HUES6 (cell line): ENCODE data around the gene CFL1.

Experiments
- H3K27ac ChIP-seq: 2 replicates; pipeline ENCODE4 v1.7.0; 2013; ENCODE audit warnings: low read depth, mild to moderate bottlenecking, low read length, inconsistent platforms
- H3K27me3 ChIP-seq: 2 replicates; pipeline ENCODE4 v1.6.1; 2013; ENCODE audit warnings: low read length; ENCODE audit not compliant: control insufficient read depth, insufficient read depth
- H3K36me3 ChIP-seq: 2 replicates; pipeline ENCODE4 v1.6.1; 2013; ENCODE audit warnings: low read length; ENCODE audit not compliant: control insufficient read depth, insufficient read depth
- H3K4me1 ChIP-seq: 2 replicates; pipeline ENCODE4 v1.6.1; 2013; ENCODE audit warnings: low read length; ENCODE audit not compliant: control insufficient read depth, insufficient read depth
- H3K4me3 ChIP-seq: 2 replicates; pipeline ENCODE4 v1.5.1; 2013; ENCODE audit warnings: low read depth, low read length
- H3K9ac ChIP-seq: one replicate; pipeline ENCODE4 v1.6.1; 2013; ENCODE audit warnings: mild to moderate bottlenecking, low read length
- H3K9me3 ChIP-seq: 2 replicates; pipeline ENCODE4 v1.6.1; 2013; ENCODE audit warnings: low read depth, low read length; ENCODE audit not compliant: control insufficient read depth, insufficient read depth

Gene CFL1

DNA sequence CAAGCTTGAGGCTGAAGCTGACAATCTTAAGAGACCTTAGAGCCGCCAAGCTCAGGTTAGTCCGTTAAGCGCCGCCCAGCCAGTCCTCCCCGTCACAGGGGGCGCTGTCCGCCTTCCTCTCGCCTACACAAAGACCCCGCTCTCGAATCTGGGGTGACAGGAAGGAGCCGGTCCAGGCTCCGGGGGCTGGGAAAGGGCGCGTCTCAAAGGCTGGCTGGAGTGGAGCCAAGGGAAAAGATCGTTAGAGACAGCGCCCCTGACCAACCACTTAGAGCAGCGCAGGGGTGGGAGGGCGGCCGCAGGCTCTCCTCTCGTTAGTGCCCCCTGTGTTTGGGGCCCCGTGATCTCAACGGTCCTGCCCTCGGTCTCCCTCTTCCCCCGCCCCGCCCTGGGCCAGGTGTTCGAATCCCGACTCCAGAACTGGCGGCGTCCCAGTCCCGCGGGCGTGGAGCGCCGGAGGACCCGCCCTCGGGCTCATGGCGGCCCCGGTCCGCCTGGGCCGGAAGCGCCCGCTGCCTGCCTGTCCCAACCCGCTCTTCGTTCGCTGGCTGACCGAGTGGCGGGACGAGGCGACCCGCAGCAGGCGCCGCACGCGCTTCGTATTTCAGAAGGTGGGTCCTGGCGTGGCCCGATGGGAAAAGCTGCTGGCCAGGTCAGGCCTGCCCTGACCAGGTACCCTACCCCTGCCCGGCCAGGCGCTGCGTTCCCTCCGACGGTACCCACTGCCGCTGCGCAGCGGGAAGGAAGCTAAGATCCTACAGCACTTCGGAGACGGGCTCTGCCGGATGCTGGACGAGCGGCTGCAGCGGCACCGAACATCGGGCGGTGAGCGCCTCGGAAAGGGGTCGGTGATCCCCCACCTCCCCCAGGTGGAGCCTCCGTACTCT lies 2.5 kb upstream of the CFL1 start, which contains the start of gene MUS81:
Gene MUS81, plus strand, starts transcription at position 156 of the 887 bp plus-strand sequence. Its CDS starts 321 bp downstream, at position 477.
- H3K9ac ChIP-seq = peak within 1 kb of the TSS; percentile 98
- peaks cover 14% of the 10 kb centered on the region for H3K4me1 ChIP-seq
- peak within 1 kb of the TSS; percentile 92 for H3K27ac ChIP-seq
- peak within 1 kb of the TSS; percentile 92 for H3K4me3 ChIP-seq
- H3K9me3 ChIP-seq = no peaks in the 10 kb centered on the region
- no peaks in the 10 kb centered on the region for H3K27me3 ChIP-seq
- peaks cover 52% of the 10 kb centered on the region for H3K36me3 ChIP-seq

DNA sequence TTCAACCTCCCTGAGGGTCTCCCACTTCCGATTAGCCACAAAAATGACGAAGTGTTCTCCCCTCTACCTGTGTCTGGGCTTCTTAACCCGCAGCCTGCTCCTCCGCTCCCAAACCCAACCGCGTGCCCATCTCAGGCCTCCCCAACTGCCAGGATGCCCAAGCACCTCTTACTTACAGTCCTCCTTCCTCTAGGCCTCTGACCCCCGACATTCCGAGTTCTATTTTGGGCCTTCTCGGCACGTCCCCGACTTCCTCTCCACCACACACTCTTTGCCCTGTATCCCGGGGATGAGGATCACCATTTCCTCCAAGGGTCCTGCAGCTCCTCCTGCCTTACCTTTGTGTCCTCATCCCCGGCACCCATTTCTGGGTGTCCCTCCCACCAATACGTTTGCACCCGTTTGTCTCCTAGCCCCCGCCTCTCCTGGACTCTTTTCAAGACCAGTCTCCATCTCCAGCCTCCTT lies 1.9 kb upstream of the CFL1 start:
- H3K27ac ChIP-seq = peak overlapping the region; percentile 92
- peaks cover 14% of the 10 kb centered on the region for H3K4me1 ChIP-seq
- H3K36me3 ChIP-seq = peaks cover 52% of the 10 kb centered on the region
- H3K9ac ChIP-seq = peak overlapping the region; percentile 98
- H3K4me3 ChIP-seq = peak overlapping the region; percentile 92
- no peaks in the 10 kb centered on the region for H3K9me3 ChIP-seq
- H3K27me3 ChIP-seq = no peaks in the 10 kb centered on the region

DNA sequence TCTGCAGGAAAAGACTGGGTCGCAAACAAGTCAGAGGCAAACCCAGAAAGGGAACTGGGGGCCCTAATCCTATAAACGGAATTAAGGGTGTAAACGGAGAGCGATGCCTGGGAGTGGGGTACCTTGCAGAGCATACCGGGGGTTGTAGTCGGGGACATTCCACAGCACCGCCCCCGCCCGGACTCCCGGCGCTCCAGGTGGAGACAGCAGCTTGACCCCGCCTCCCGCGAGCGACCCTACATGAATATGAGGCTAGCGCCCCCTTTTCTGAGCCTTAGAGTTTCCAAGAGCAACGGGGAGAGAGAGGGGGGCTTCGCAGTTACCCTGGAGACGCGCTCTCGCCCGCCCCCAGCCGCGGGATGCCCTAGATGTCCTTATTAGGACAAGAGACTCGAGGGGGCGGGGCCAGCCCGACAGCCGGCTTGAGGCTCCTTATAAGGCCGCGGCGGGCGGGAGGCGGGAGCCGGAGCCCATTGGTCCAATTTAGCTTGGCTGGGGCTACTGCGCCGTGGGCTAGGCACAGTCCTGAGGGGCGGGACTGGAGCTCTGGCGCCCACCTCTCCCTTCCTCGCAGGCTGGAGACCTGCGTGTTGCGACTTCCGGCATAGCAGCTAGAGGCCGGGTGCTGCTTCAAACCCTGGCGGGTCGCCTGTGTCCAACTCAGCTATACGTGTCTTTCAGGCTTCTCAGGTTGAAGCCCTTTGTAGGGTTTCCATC lies 1.3 kb upstream of the CFL1 start:
- H3K9me3 ChIP-seq = no peaks in the 10 kb centered on the region
- peaks cover 14% of the 10 kb centered on the region for H3K4me1 ChIP-seq
- peaks cover 52% of the 10 kb centered on the region for H3K36me3 ChIP-seq
- H3K27ac ChIP-seq = peak overlapping the region; percentile 92
- no peaks in the 10 kb centered on the region for H3K27me3 ChIP-seq
- H3K4me3 ChIP-seq = peak overlapping the region; percentile 92
- peak overlapping the region; percentile 98 for H3K9ac ChIP-seq

DNA sequence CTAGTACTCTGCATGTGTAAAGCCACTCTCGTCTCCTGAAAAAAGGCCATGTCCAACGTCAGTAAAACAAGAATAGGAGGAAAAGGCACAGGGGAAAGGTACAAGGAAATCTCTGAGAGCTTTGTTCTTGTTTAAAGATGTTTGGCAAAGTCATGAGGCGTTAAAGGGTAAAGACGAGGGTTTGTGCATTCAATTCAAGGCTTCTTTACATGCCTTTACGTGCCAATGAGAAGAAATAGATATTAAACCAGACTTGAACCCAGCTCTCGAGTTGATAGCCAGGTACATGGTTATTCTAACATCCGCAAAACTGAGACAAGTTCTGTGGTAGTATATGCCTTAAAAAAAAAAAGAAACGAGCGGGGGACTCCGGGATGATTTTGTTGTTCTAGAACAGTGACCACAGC lies 704 bp upstream of the CFL1 start:
- H3K27me3 ChIP-seq = no peaks in the 10 kb centered on the region
- H3K4me1 ChIP-seq = peaks cover 14% of the 10 kb centered on the region
- peaks cover 52% of the 10 kb centered on the region for H3K36me3 ChIP-seq

DNA sequence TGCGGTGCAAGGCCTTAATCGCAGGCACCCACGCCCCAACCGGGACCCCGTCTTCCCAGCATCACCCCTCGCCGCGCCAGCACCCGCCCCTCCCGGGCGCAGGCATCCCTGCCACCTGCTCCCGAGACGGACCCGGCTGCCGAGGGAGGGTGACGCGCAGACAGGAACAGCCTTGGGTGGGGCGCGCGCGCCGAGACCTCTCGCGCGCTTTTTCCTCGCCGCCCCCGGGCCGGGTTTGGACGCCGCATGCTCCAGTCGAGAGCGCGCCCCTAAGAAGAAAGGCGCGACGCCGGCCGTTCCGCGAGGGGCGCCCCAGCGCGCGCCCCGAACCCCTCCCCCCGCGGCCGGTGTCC lies 504 bp downstream of the CFL1 start:
- peaks cover 14% of the 10 kb centered on the region for H3K4me1 ChIP-seq
- no peaks in the 10 kb centered on the region for H3K27me3 ChIP-seq
- peak overlapping the region; percentile 95 for H3K27ac ChIP-seq
- peak overlapping the region; percentile 99 for H3K9ac ChIP-seq
- H3K4me3 ChIP-seq = peak overlapping the region; percentile 92
- peaks cover 52% of the 10 kb centered on the region for H3K36me3 ChIP-seq
- no peaks in the 10 kb centered on the region for H3K9me3 ChIP-seq

More for the DNA sequence above, 704 bp upstream of the CFL1 start:
- Histone ChIP-seq H3K9me3 (no peaks in the 10 kb centered on the region), H3K27ac (peak overlapping the region; percentile 92), H3K4me3 (peak overlapping the region; percentile 92), H3K9ac (peak overlapping the region; percentile 93)

DNA sequence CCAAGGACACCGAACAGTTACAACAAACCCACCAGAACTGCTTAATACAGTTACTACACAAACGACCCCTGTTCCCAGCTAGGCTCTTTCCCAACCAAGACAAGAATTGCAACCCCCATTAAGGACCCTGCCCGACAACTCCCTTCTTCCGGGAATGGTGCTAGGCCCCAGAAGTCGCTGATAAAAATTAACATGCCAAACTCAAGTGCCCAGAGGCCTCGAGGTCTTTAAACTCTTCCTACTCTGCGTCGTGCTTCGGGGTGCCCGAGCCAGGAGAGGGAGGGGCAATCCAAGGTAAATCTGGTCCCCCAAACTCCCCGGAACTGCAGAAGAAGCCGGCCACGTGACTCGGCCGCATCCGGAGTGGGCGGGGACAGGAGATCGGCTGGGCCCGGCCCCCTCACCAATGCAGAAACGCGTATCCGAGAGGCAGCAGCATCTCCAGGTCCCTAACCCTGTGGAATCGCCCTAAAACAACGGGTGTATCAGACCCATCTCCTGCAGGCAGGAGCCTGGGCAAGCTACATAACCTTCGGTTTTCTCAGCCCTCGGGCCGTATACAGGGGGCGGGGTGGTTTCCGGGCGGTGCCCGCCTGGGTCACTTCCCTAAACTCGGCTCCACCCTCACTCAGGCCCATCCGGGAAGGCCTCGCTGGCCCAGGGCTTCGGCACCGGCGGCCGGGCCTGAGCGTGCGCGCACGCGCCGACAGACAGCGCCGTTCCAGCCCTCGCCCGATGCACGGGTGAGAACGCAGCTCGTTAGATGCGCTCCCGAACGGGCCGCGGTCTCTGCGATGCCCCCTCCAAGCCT lies 1.1 kb downstream of the CFL1 start:
- peak overlapping the region; percentile 92 for H3K4me3 ChIP-seq
- peak overlapping the region; percentile 99 for H3K9ac ChIP-seq
- no peaks in the 10 kb centered on the region for H3K27me3 ChIP-seq
- peaks cover 12% of the 10 kb centered on the region for H3K4me1 ChIP-seq
- peaks cover 52% of the 10 kb centered on the region for H3K36me3 ChIP-seq
- H3K9me3 ChIP-seq = no peaks in the 10 kb centered on the region
- H3K27ac ChIP-seq = peak overlapping the region; percentile 95

DNA sequence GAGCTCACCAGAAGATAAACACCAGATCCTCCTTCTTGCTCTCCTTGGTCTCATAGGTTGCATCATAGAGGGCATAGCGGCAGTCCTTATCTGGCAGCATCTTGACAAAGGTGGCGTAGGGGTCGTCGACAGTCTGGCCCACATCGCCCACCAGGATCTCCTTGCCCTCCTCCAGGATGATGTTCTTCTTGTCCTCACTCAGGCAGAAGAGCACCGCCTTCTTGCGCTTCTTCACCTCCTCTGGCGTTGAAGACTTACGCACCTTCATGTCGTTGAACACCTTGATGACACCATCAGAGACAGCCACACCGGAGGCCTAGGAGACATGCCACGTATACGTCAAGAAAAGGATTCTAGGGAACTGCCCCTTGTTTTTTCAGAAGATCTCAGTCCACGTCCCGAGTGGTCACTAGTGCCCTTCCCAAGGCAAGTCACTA lies 2.0 kb downstream of the CFL1 start:
- Histone ChIP-seq H3K27ac (no peak overlapping the region), H3K4me1 (0 out of 2 replicates have a peak, but pooled peaks cover 5% of the 10 kb centered on the region), H3K9ac (peak overlapping the region; percentile 99), H3K36me3 (peaks cover 54% of the 10 kb centered on the region), H3K27me3 (no peaks in the 10 kb centered on the region), H3K4me3 (peak overlapping the region; percentile 92), H3K9me3 (peaks cover 4% of the 10 kb centered on the region; the same call in 1 of the 2 replicates)

DNA sequence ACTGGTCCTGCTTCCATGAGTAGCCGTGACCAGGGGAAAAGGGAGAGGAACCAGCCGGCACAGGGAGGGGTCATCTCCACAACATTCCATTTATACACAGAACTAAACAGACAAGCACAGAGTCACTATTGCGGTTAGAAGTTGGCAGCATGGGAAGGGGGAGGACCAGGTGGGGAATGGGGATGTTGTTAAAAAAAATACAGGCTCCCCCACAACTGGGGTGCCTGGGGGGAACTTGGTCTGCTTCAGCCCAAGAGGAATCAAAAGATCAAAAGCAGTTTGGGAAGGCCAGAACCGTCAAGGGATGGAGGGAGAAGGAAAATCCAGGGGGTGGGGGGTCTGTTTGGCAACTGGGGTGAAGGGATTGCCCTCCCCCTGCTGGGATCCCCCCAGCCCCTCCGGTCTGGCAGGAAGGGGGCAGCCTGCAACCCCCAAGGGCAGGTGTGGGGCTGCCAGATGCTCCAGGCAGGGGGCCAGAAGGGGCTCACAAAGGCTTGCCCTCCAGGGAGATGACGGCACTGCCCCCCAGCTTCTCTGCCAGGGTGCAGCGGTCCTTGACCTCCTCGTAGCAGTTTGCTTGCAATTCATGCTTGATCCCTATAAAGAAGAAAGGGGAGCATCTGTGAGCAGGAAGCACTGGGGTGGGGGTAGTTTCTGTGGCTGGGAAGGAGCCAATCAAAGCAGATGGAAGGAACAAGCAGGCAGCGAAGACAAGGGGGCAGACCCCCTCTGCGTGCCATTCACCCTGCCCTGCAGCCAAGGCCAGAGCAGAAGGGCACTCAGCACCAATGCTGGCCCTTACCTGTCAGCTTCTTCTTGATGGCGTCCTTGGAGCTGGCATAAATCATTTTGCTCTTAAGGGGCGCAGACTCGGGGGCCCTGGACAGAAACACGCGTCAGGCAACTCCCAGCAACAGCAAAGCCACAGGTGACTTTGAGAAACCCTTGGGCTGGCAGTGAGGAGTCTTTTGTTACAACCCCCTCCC lies 2.8 kb downstream of the CFL1 start:
- H3K36me3 ChIP-seq = peaks cover 54% of the 10 kb centered on the region
- 0 out of 2 replicates have a peak, but pooled peaks cover 5% of the 10 kb centered on the region for H3K4me1 ChIP-seq
- H3K27ac ChIP-seq = no peak overlapping the region
- H3K27me3 ChIP-seq = no peaks in the 10 kb centered on the region
- H3K9me3 ChIP-seq = peaks cover 4% of the 10 kb centered on the region; the same call in 1 of the 2 replicates
- no peak overlapping the region for H3K9ac ChIP-seq
- H3K4me3 ChIP-seq = no peak overlapping the region

DNA sequence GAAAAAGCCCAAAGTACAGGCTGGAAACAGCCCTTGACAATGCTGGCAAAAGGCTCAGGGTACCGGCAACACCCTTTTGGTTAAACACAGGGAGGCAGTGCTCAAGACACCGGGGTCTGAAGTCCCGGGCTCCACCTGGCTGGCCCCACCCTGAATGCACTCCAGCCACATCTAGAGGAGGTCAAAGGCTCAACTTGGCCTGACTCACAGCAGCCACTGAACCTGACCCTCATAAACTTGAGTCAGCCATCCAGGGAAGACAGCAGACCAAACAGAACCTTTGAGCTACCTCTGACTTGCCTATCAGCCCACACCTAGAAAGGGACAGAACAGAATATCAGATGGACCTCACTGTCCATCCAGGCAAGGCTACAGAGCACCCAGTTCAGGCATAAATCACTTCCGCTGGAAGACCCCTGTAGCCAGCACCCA lies 3.8 kb downstream of the CFL1 start:
- 0 out of 2 replicates have a peak, but pooled peaks cover 8% of the 10 kb centered on the region for H3K4me1 ChIP-seq
- no peak overlapping the region for H3K9ac ChIP-seq
- no peak overlapping the region for H3K27ac ChIP-seq
- no peak overlapping the region for H3K4me3 ChIP-seq
- peaks cover 54% of the 10 kb centered on the region for H3K36me3 ChIP-seq
- H3K27me3 ChIP-seq = no peaks in the 10 kb centered on the region
- H3K9me3 ChIP-seq = peaks cover 4% of the 10 kb centered on the region; the same call in 1 of the 2 replicates
